RWPE2 (cell line): ENCODE data around the gene ZMYND11.

Experiments
- ATAC-seq: fragments of 200-7000 bp; cut with Tn5 transposase; 3 replicates; pipeline ENCODE4 v1.9.1; 2021; ENCODE audit warnings: low read depth
- DNase-seq: peaks from one replicate; pipeline ENCODE4 v3.0.0-alpha.2; 2020; ENCODE audit warnings: low spot score
- H3K27ac ChIP-seq: fragments of 450-650 bp; 2 replicates; pipeline ENCODE4 v1.5.1; 2017; ENCODE audit warnings: mild to moderate bottlenecking; ENCODE audit not compliant: poor library complexity, severe bottlenecking
- H3K27me3 ChIP-seq: fragments of 250-450 bp; sonication (Bioruptor Pico); 2 replicates; pipeline ENCODE4 v1.5.1; 2021; ENCODE audit warnings: mild to moderate bottlenecking, moderate library complexity; ENCODE audit not compliant: insufficient read depth, poor library complexity, severe bottlenecking
- H3K36me3 ChIP-seq: fragments of 250-450 bp; sonication (Bioruptor Pico); 2 replicates; pipeline ENCODE4 v1.5.1; 2020; ENCODE audit warnings: low read depth, mild to moderate bottlenecking, moderate library complexity
- H3K4me1 ChIP-seq: fragments of 250-450 bp; sonication (Bioruptor Pico); 2 replicates; pipeline ENCODE4 v1.5.1; 2021; ENCODE audit warnings: mild to moderate bottlenecking, moderate library complexity; ENCODE audit not compliant: insufficient read depth, poor library complexity, severe bottlenecking
- H3K4me3 ChIP-seq: fragments of 250-450 bp; sonication (Bioruptor Pico); 2 replicates; pipeline ENCODE4 v1.5.1; 2021; ENCODE audit warnings: mild to moderate bottlenecking, moderate library complexity; ENCODE audit not compliant: severe bottlenecking
- H3K9me3 ChIP-seq: fragments of 250-450 bp; sonication (Bioruptor Pico); 2 replicates; pipeline ENCODE4 v1.5.1; 2021; ENCODE audit warnings: mild to moderate bottlenecking, moderate library complexity; ENCODE audit not compliant: severe bottlenecking
- CTCF ChIP-seq: fragments of 450-650 bp; IDR thresholded peaks from one replicate; pipeline ENCODE4 v1.5.1; 2017; ENCODE audit warnings: mild to moderate bottlenecking, moderate library complexity; ENCODE audit not compliant: poor library complexity, severe bottlenecking

ZMYND11 gene

DNA sequence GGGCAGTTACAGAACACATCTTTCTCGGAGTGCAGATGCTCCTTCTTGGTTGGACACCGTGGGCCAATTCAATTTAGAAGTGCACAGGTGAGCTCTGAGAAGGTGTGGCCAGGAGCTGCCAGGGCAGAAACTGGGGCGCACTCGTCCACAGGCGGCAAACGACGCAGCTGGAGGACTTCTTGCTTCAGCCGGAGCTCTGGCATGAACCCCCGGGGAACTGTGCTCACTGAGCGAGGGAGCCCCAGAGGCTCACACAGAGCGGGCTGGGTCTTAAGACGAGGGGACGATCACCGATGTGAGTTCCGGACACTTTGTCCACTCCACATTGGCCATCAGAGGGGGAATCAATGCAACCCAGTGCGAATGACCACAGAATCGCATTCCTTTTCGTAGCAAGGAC lies 140.4 kb downstream of the ZMYND11 start:
- Histone ChIP-seq H3K4me3 (no peak overlapping the region), H3K4me1 (no peaks in the 10 kb centered on the region), H3K9me3 (no peaks in the 10 kb centered on the region), H3K27me3 (no peaks in the 10 kb centered on the region), H3K36me3 (no peaks in the 10 kb centered on the region), H3K27ac (no peak overlapping the region)
- ATAC-seq (no peak), DNase-seq (no peak)
- TF ChIP-seq CTCF, result no peak

DNA sequence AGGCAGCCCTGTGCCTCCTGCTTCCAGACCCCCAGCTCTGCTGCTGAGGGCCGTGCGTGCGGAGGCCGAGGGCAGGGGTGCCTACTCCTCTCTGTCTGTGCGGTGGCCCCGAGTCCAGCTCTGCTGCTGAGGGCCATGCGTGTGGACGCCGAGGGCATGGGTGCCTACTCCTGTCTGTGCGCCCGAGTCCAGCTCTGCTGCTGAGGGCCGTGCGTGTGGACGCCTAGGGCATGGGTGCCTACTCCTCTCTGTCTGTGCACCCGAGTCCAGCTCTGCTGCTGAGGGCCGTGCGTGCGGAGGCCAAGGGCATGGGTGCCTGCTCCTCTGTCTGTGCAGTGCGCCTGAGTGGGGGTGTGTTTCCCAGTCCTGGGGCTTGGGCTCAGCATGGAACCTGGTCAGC lies 142.7 kb downstream of the ZMYND11 start:
- ATAC-seq (no peak), DNase-seq (no peak)
- TF ChIP-seq CTCF, result no peak
- Histone ChIP-seq H3K9me3 (no peaks in the 10 kb centered on the region), H3K27me3 (no peaks in the 10 kb centered on the region), H3K36me3 (no peaks in the 10 kb centered on the region), H3K4me1 (no peaks in the 10 kb centered on the region), H3K4me3 (no peak overlapping the region), H3K27ac (no peak overlapping the region)

DNA sequence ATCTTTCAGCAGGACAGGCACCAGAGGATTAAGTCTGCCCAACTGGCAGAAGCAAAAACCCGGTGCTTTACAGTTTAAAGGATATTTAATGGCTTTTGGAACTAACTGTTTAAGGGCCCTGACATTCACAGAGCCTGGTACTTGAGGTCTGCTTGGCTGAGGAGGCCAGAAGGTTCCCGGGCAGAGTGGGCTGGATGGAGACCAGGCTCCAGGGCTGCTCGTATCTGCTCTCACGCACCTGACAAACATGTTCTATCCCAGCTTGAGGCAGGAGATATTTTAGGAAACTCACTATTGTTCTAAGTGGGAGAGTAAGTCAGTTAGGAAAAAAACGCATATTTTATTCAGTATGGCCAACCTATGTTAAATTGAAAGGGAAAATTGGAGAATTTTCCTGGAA lies 143.5 kb downstream of the ZMYND11 start:
- Histone ChIP-seq H3K4me3 (no peak overlapping the region), H3K36me3 (no peaks in the 10 kb centered on the region), H3K9me3 (no peaks in the 10 kb centered on the region), H3K4me1 (no peaks in the 10 kb centered on the region), H3K27ac (no peak overlapping the region), H3K27me3 (no peaks in the 10 kb centered on the region)
- TF ChIP-seq CTCF, result no peak
- no peak for DNase-seq
- ATAC-seq, result no peak

DNA sequence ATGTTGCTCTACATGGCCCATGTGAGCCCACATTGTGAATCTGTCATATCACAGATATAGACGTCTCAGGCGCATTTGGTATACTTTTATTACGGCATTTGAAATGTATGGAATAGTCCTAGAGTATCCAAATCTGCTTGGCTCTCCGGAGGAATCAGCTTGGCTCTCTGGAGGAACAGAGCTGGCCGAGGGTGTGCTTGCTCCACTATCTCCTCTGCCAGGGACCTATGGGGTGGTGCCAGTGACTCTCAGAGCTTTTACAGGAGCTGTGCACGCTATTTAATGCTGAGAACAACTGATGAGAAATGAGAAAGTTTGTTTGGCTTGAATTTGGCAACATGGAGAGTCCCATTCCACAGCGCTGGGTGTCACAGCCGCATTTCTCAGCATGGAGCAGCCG lies 144.0 kb downstream of the ZMYND11 start:
- H3K36me3 ChIP-seq, result no peaks in the 10 kb centered on the region
- TF ChIP-seq CTCF, result no peak
- no peaks in the 10 kb centered on the region for H3K27me3 ChIP-seq
- no peak for ATAC-seq
- no peaks in the 10 kb centered on the region for H3K9me3 ChIP-seq
- H3K4me3 ChIP-seq, result no peak overlapping the region
- no peaks in the 10 kb centered on the region for H3K4me1 ChIP-seq
- DNase-seq, result no peak
- H3K27ac ChIP-seq, result no peak overlapping the region

DNA sequence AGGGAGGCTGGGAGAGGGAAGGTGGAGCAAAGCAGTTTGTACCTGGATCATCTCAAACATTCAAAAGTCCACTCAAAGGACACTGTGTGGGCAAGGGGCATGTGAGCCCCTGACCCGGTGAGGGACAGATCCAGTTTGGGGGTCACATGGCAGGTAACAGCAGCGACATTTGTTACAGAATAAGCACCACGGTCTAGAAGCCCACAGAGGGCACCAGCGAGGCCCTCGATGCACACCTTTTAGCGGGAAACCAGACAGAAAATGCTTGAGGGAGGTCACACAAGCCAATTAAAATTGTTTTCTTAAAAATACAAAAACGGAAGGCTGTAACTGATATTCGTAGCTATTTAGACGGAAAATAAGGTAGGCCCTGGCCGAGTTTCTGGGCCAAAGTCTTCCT lies 144.4 kb downstream of the ZMYND11 start:
- Histone ChIP-seq H3K4me3 (no peak overlapping the region), H3K4me1 (no peaks in the 10 kb centered on the region), H3K36me3 (no peaks in the 10 kb centered on the region), H3K9me3 (no peaks in the 10 kb centered on the region), H3K27me3 (no peaks in the 10 kb centered on the region), H3K27ac (no peak overlapping the region)
- TF ChIP-seq CTCF, result no peak
- DNase-seq (no peak), ATAC-seq (no peak)
